Hematopoietic multipotent progenitor cell (in vitro differentiated cells): ENCODE data around the gene LIPN. TPM values are rescaled to one million over a fixed set of nuclear protein-coding genes. Genes with fewer than 3 reads are reported as not detected.

ENCODE experiments used
- DNase-seq, 3 donors: peaks; one replicate each; pipeline ENCODE4 v3.0.0-alpha.2; 2011 to 2015; ENCODE audit warnings: low read depth in 2 of 3, low spot score in 2 of 3
- total RNA-seq: library from RNA; depleted of rRNA; stranded (reverse); fragments of >200 nt; gene quantifications from one replicate; pipeline ENCODE4 v1.2.3, GENCODE V29; 2012

The LIPN gene
- total RNA-seq, 1 donor, result not detected

- DNase-seq, result no peak
Observed at GRCh38 chr10:88820748-88821401, 61.1 kb downstream of the LIPN start.

GRCh38 chr10:88826388-88826787 is 66.6 kb downstream of the LIPN start:
- no peak for DNase-seq

GRCh38 chr10:88827671-88828070 is 67.9 kb downstream of the LIPN start:
- no peak for DNase-seq

GRCh38 chr10:88828310-88828709 is 68.5 kb downstream of the LIPN start:
- DNase-seq, result no peak

Other genes with a start within 250 kb of the LIPN start
- gene RNLS, start 176.7 kb upstream of the LIPN start, total RNA-seq, result 8.6 TPM
- 0.27 TPM for gene LIPJ, start 173.3 kb upstream of the LIPN start, total RNA-seq
- gene LIPF, start 95.6 kb upstream of the LIPN start, total RNA-seq, result not detected
- gene LIPK, start 53.8 kb upstream of the LIPN start, total RNA-seq, result not detected
- gene LIPM, start 42.7 kb downstream of the LIPN start, total RNA-seq, result not detected
- gene ANKRD22, start 91.8 kb downstream of the LIPN start, total RNA-seq, result under 0.01 TPM
- 39.3 TPM for gene STAMBPL1, start 120.2 kb downstream of the LIPN start, total RNA-seq
- gene ACTA2, start 192.8 kb downstream of the LIPN start, total RNA-seq, result 11.3 TPM
- gene FAS, start 230.8 kb downstream of the LIPN start, total RNA-seq, result 5.7 TPM